Breast epithelium (tissue), 3 donors: ENCODE results near the gene RGS12.

Source experiments
- POLR2AphosphoS5 ChIP-seq, 3 donors: sonication (generic); formaldehyde crosslinking; IDR thresholded peaks; one replicate each; pipeline ENCODE4 v1.6.1; 2017; ENCODE audit warnings: antibody characterized with exemption in 3 of 3
- TF ChIP-seq, protein P1 (sequence below), 3 donors: fragments of 450-650 bp; IDR thresholded peaks; one replicate each; pipeline ENCODE4 v1.5.1; 2016 to 2017; ENCODE audit warnings: antibody characterized with exemption in 3 of 3, mild to moderate bottlenecking in 3 of 3, moderate library complexity in 3 of 3

DNA sequence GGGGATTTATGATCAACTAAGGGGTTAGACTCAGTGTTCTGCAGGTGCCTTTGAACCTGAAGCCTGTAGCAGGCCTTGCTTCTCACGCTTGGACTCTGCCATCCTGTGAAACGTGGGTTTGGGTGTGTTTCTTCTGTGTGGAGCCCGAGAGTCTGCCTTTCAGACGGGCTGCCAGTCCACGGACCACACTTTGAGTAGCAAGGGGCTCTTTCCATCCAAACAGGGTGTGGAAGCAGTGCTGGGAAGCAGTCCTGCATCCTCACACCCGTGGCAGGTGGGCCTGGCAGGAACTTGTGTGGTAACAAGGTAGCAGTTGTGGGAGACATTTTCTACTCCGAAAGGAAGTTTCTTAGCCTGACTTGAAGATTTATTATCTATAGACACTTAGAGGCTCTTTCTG, 22.7 kb downstream of the RGS12 start:
- no peak for TF ChIP-seq POLR2AphosphoS5 (IDR thresholded peaks at IDR 0.05)
- TF ChIP-seq, protein P1, sequence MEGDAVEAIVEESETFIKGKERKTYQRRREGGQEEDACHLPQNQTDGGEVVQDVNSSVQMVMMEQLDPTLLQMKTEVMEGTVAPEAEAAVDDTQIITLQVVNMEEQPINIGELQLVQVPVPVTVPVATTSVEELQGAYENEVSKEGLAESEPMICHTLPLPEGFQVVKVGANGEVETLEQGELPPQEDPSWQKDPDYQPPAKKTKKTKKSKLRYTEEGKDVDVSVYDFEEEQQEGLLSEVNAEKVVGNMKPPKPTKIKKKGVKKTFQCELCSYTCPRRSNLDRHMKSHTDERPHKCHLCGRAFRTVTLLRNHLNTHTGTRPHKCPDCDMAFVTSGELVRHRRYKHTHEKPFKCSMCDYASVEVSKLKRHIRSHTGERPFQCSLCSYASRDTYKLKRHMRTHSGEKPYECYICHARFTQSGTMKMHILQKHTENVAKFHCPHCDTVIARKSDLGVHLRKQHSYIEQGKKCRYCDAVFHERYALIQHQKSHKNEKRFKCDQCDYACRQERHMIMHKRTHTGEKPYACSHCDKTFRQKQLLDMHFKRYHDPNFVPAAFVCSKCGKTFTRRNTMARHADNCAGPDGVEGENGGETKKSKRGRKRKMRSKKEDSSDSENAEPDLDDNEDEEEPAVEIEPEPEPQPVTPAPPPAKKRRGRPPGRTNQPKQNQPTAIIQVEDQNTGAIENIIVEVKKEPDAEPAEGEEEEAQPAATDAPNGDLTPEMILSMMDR (IDR thresholded peaks at IDR 0.05) = no peak
